ENCODE results near the gene ABLIM2. TPM values are rescaled to one million over a fixed set of nuclear protein-coding genes. Genes with fewer than 3 reads are reported as not detected.

The ABLIM2 gene
- total and polyA plus RNA-seq, 2 of the 13 experiments (the other 11 are each of a cell fraction or from before 2014, with no cell fraction given), result 0.20 to 0.37 TPM

DNA sequence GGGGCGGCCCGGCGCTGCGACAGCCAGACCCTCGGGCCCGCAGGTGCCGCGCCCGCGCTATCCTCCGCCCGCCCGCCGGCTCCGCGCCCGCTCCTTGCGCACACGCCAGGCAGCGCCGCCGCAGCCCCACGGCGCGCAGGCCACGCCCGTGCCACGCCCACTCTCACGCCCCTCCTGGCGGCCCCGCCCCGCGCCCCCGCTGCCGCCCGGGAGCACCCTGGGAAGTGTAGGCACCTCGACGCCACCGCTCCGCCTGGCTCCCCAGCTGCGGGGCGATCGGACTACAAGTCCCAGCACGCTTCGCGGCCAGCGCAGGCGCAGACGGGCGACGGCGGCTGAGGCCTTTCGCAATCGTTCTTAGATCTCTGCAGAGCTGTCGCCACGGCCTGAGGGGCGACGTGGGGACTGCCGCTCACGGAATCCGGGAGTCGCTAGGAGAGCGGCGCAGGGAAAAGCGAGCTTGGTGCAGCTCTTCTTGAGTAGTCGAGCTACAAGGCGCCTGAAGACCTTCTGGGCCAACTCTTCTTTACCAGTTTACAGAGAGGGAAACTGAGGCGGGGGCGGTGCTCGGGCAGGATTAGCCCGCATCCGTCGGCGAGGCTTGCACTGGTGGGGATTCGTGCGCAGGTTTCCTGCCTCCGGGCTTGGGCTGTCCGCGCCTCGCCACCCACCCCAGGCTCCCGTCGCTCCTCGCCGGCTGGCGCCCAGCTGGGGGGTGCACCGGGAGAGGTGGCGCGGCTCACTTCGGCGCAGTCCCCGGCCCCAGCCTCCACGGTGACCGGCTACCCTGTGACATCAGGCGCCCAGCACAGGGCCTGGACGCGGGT lies at the start of gene ABLIM2 (continued):
- TF ChIP-seq KAT8 (CRISPR knock-in tag; IDR thresholded peaks at IDR 0.05), result peak; percentile 68
- no peak for TF ChIP-seq ZNF678 (CRISPR knock-in tag; IDR thresholded peaks at IDR 0.05)
- peak; percentile 48; the same call in 1 of the 2 replicates for TF ChIP-seq SALL1 (CRISPR knock-in tag; IDR thresholded peaks at IDR 0.05)
- TF ChIP-seq ZNF772 (CRISPR knock-in tag; IDR thresholded peaks at IDR 0.05), result peak; percentile 23; the same call in 1 of the 2 replicates
- peak; percentile 58; the same call in 1 of the 2 replicates for TF ChIP-seq HIVEP1 (CRISPR knock-in tag; IDR thresholded peaks at IDR 0.05)
- no peak for TF ChIP-seq KDM1A (CRISPR knock-in tag; IDR thresholded peaks at IDR 0.05)
- TF ChIP-seq POGK (CRISPR knock-in tag; conservative IDR thresholded peaks at IDR 0.05), result peak; percentile 90
- no peak for TF ChIP-seq ZNF354B (CRISPR knock-in tag; IDR thresholded peaks at IDR 0.05)
- TF ChIP-seq TIGD3 (CRISPR knock-in tag; IDR thresholded peaks at IDR 0.05; ENCODE audit: borderline replicate concordance), result no peak
- TF ChIP-seq PHF8 (CRISPR knock-in tag; IDR thresholded peaks at IDR 0.05), result peak; percentile 72
- no peak for TF ChIP-seq STAG1 (CRISPR knock-in tag; IDR thresholded peaks at IDR 0.05)
- TF ChIP-seq ZNF614 (CRISPR knock-in tag; IDR thresholded peaks at IDR 0.05; ENCODE audit: borderline replicate concordance), result peak; percentile 44; the same call in 1 of the 2 replicates
- no peak; the same call in 1 of the 2 replicates for TF ChIP-seq KLF12 (CRISPR knock-in tag; IDR thresholded peaks at IDR 0.05; ENCODE audit: borderline replicate concordance)
- TF ChIP-seq ZNF33B (CRISPR knock-in tag; IDR thresholded peaks at IDR 0.05), result no peak
- TF ChIP-seq, protein P1, sequence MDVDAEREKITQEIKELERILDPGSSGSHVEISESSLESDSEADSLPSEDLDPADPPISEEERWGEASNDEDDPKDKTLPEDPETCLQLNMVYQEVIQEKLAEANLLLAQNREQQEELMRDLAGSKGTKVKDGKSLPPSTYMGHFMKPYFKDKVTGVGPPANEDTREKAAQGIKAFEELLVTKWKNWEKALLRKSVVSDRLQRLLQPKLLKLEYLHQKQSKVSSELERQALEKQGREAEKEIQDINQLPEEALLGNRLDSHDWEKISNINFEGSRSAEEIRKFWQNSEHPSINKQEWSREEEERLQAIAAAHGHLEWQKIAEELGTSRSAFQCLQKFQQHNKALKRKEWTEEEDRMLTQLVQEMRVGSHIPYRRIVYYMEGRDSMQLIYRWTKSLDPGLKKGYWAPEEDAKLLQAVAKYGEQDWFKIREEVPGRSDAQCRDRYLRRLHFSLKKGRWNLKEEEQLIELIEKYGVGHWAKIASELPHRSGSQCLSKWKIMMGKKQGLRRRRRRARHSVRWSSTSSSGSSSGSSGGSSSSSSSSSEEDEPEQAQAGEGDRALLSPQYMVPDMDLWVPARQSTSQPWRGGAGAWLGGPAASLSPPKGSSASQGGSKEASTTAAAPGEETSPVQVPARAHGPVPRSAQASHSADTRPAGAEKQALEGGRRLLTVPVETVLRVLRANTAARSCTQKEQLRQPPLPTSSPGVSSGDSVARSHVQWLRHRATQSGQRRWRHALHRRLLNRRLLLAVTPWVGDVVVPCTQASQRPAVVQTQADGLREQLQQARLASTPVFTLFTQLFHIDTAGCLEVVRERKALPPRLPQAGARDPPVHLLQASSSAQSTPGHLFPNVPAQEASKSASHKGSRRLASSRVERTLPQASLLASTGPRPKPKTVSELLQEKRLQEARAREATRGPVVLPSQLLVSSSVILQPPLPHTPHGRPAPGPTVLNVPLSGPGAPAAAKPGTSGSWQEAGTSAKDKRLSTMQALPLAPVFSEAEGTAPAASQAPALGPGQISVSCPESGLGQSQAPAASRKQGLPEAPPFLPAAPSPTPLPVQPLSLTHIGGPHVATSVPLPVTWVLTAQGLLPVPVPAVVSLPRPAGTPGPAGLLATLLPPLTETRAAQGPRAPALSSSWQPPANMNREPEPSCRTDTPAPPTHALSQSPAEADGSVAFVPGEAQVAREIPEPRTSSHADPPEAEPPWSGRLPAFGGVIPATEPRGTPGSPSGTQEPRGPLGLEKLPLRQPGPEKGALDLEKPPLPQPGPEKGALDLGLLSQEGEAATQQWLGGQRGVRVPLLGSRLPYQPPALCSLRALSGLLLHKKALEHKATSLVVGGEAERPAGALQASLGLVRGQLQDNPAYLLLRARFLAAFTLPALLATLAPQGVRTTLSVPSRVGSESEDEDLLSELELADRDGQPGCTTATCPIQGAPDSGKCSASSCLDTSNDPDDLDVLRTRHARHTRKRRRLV (CRISPR knock-in tag; IDR thresholded peaks at IDR 0.05), result no peak
- TF ChIP-seq ZNF292 (CRISPR knock-in tag; IDR thresholded peaks at IDR 0.05; ENCODE audit: borderline replicate concordance, low read depth), result no peak
- no peak for TF ChIP-seq MATR3 (CRISPR knock-in tag; IDR thresholded peaks at IDR 0.05)
- no peak for TF ChIP-seq NR0B2 (CRISPR knock-in tag; IDR thresholded peaks at IDR 0.05)
- peak; percentile 64; the same call in 1 of the 2 replicates for TF ChIP-seq ZNF788 (CRISPR knock-in tag; IDR thresholded peaks at IDR 0.05; ENCODE audit: borderline replicate concordance)
- no peak for TF ChIP-seq ZNF296 (CRISPR knock-in tag; conservative IDR thresholded peaks at IDR 0.05)
- TF ChIP-seq ZNF747 (CRISPR knock-in tag; IDR thresholded peaks at IDR 0.05; ENCODE audit: borderline replicate concordance), result peak; percentile 35; the same call in 1 of the 2 replicates
- TF ChIP-seq TGIF2 (CRISPR knock-in tag; IDR thresholded peaks at IDR 0.05), result peak; percentile 24; the same call in 1 of the 2 replicates

Measured in HepG2 (cell line).